ENCODE data around the gene RCE1.

The RCE1 gene

DNA sequence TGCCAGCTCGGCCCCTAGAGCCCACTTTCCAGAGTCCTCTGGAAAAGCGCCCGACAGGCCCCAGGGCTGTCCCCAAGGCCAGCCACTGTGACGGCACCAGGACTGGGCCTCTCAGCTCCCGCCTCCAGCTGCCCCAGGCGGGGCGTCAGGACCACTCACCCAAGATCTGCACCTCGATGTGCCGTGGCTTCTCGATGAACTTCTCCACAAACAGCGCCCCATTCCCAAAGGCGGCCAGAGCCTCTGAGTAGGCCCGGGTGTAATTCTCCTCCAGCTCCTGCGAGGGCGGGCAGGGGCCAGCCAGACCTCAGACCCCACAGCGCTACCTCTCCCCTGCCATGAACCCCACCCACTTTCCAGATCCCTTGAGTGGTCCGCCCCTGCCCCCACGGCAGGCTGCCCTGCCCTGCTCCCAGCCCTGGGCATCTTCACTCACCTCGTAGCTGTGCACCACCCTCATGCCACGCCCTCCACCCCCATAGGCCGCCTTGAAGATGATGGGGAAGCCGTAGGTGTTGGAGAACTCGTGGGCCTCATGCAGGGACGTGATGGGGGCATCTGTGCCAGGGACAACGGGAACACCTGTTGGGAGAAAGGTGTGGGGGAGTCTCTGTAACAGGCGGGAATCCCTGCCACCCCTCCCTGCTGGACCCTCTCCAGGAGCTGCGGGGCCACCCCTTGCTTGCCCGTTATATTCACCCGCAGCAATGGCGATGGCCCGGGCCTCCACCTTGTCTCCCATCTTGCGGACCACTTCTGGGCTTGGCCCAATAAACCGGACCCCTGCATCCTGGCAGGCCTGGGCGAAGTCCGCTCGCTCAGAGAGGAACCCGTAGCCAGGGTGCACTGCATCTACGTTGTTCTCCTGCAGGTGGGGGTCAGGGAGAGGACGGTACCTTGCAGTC, 27.6 kb downstream of the RCE1 start:
- no peak for DNase-seq

DNA sequence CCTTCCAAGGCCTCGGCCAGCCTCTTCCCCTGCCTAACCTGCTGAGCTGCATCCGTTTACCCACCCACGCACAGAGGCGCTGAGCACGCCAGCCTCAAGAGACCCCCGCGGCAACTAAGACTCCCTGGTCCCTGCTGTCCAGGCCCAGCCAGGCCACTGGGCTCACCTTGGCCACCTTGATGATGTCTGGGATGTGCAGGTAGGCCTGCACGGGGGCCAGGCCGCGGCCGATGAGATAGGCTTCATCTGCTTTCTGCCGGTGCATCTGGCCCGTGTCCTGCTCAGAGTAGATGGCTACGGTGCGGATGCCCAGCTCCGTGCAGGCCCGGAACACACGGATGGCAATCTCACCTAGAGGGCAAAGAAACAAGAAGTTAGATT, 28.3 kb downstream of the RCE1 start:
- no peak for DNase-seq

DNA sequence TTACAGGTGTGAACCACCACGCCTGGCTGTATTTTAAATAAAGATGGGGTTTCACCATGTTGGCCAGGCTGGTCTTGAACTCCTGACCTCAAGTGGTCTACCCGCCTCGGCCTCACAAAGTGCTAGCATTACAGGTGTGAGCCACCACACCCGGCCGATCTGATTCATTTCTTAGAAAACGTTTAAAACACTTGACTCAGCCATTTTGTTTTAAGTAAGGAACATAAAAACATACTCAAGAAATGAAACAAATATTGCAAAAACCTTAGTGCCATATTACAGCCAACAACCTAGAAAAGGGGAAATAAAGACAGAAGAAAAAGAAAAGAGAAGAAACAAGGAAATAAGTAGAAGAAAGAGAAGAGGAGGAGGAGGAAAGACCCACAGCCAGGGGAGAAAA, 31.0 kb downstream of the RCE1 start:
- no peak for DNase-seq

DNA sequence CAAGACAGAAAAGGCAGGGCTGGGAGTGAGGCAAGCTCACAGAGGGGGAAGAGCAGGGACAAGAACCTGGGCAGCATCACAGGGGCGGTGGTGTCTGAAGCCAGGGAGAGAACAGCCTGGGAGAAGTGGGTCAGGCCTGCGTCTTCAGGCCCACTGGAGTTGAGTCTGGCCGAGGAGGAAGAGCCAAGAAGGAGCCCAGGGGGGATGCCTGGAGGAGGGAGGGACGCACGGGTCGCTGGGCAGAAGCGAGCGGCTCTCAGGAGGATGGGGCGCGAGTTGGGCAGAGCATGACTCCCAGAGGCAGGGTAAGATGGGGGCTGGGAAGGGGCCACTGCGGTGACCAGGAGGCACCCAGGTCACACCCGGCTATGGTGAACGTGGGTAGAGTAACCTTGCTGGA, 32.1 kb downstream of the RCE1 start:
- no peak for DNase-seq

DNA sequence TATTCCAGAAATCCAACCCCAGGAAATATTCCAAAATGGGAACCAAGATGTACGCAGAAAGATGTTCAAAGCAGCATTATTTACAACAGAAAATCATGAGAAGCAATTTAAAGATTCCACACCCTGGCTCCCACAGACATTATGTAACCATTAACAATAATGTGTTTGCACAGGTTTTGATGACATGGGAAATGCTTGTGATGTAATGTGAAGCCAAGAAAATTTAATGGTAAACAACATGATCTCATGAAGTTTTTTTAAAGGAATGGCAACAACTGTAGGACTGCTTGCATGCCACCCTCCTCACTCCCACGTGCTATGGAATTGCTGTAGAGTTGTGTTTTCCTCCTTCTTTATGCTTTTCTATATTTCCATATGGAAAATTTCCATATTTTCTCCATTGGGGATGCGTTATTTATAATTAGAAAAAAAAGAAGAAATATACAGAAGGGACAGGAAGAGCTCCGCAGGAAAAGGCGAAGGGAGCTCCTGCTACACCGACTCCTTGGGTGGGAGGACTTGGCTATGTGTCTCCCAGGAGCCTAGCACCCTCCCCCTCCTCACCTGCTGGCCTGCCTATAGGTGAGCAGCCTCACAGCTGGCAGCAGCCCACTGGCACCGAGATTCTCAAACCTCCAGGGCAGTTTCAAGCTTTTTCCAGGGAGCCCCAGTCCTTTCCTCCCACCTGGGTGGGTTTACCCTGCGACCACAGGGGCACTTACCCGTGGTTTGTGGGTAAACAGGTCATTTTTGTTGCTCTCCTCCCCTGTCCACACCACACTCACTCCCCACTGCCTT, 34.5 kb downstream of the RCE1 start:
- no peak for DNase-seq

DNA sequence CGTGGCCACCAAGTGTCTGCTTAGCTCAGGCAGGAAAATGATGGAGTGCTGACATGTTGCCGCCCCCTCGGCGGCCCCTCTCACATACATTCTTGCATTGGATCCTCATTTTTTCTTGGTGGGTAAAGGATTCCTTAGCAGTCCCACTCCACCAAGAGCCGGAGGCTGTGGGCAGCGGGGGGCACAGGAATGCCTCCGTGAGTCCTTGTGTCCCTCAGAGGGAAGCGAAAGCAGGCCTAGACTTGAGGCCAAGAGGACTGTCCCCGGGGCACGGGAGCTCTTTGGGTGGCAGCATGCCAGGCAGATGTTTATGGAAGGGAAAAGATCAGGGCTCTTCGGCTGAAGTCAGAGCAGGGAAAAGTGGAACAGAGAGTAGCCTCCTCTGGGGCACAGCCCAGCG, 35.2 kb downstream of the RCE1 start:
- no peak for DNase-seq

DNA sequence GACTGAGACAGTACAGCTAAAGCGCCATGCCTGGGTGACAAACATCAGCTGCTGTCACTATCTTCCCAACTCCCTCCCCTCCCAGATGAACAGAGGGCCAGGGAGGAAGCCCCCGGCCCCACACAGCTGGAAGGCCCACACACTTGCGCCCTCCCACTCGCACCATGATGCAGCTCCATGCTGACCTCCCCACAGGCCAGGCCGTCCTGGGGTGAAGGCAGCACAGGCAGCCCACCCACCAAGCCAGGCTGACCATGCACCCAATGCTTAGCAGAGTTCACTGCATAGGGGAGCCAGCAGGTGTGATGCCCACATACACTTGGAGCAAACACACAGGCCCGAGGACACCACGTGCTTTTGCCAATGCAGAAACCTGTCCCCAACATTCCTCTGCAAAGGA, 35.8 kb downstream of the RCE1 start:
- DNase-seq, result no peak

DNA sequence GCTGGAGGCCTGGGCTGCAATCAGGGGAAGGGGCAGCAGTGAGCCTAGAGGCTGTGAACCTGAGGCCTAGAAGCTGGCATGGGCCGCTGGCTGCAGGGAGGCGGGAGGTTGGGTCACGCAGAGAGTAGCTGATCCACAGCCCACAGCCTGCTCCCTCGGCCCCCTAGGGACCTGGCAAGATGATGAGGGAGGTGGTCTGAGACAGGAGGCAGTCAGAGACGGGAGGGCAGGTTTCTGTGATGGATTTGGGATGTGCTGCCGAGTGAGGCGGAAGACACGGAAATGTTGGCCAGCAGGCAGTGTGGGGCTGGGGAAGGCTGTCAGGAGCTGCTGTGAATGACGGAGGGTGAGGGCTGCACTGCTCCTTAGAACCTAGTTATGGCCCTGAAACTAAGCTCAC, 36.3 kb downstream of the RCE1 start:
- no peak for DNase-seq

DNA sequence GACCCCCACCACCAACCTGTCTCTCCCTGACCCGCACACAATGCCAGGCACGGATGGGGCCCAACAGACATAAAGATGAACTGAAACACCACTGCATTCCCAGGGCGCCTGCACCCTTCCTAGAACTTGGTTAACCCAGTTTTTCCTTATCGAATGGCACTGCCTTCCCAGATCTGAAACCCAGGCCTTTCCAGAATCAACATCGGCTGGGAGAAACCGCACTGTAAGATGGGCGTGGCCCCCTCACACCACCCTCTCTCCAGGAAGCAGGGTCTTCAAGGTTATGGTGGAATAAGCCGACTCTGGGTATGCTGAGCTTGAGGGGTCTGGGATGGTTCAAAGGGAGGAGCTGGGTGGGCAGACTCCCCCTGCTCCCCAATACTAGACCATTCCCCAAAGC, 36.8 kb downstream of the RCE1 start:
- DNase-seq, result no peak

DNA sequence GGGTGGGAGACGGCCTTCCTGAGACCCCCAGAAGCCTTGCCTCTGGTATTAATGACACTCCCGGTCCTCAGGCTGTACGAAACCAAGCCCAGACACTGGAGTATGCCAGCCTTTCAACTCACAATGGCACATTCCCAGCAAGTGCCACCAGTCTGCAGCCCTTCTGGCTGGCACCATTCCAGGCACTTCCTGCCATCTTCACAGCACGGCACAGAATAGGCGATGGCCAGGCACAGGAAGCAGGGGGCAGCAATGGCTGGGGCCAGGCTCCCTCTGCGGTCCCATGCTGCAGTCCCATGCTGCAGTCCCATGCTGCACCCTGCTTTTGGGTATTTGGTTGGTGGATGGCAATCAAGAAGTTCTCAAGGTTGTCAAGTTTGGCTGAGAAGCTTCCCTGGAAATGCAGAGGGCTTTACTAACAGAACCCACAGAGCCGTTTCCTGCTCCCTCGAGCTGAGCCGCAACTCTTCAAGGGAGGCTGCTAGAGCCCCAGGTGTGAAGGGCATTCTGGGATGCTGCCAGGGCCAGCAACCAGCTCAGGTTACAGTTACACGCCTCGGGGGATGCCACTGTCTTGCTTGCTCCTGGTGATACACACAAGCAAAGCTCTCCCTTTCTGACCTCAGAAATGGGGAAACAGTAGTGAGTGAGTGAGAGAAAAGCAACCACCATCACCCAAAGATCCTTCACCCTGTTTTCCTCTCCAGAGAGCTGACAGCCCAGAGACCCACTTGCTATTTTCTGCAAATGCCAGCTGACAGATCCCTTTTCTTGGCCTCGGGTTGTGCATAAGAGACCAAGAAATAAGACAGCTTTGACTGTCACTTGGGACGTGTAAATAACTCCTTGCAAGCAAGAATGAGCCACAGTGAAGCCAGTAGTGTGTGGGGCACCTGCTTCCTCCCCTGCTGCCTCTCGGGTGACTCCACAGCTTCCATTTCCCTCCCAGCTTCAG, 37.5 kb downstream of the RCE1 start:
- DNase-seq, result no peak

DNA sequence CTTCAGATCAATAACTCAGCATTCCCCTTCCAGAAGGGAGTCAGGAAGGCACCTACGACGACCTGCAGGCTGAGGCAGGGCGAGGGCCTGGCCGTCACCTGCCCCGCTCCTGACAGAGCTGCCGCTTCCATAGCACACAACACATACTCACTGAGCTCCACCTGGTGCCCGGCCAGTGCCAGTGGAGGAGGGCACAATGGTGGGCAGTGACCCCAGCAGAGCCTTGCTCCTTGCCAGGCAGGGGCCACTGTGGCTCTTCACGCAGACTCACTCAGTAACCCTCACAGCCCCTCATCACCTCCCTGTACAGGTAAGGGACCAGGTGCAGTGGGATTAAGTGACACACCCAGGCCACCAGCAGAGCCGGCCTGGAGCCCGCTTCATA, 38.2 kb downstream of the RCE1 start:
- no peak for DNase-seq

DNA sequence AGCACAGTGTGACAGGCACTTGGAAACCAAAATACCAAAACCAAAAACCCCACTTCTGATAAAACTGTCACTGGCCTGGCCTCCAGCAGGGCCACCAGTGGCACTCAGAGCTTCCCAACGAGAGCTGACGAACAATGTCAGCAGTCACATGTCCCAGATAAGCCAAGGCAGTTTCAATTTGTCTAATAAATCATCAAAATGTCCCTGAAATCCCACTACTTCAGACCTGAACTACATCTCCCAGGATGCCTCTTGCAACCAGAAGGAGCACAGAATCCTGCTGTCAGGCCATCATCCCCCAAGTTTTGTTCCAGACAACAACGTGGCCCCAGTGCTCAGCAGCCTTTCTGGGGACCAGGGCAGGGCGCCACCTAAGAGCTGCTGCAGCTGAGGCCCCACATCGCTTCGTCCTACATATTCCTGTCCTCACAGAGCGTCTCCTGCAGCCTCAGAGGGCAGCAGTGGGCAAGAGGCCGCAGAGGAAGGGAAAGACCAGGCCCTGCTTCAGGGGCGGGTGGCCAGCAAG, 38.7 kb downstream of the RCE1 start:
- DNase-seq, result no peak

DNA sequence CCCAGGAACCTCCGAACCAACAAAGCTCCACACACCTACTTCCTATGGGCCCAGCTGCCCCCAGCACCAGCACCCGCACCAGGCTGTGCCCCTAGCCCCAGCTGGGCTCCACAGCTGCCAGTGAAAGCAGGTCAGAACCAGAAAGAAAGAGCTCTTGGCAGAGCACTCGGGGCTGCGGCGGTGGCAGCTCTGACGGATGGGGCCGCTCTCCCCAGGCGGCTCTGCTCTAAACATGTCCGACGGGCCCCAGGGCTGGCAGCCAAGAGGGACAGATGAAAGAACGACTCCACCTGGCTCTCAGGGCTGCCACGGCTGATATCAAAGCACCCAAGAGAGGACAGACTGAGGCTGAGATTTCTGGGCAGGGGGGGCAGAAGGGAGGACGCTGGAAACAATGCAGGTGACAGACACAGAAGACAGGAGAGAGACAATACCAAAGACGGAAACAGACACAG, 39.3 kb downstream of the RCE1 start:
- DNase-seq, result no peak

DNA sequence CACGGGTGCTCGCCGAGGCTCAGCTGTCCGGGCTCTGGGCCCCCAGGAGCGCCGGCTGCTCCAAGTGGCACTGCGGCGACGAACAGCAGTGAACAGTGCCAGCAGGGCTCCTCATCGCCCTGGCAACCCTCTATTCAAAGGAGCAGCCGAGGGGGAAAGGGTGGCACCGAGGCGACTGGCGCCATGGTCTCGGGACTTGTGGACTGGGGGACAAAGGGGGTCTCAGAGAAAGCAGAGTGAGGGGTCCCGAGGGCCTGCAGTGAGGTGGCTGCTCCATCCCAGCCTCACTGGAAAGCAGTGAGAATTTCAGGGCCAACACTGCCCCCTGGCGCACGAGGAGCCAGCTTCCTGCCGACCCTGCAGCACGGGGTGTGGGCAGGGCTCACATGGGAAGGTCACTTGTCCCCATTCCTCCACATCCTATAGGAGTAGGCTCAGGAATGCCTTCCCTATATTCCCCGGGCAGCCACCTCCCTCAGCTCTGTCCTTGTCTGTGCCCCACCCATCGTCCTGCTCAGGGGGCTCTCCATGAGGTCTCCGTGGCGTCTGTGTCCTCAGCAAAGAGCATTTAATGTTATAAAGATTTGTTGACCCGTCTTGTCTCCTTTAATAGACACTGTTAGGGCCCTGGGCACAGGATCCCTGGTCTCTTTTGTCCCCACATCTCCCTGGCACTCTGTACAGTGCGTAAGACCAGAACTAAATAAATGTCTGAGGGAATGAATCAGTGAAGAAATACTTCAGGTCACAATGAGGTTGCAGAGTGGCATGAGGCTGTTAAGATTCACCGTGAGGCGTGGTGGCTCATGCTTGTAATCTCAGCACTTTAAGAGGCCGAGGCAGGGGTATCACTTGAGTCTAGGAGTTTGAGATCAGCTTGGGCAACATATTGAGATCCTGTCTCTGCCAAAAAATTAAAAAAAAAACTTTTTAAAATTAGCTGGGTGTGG, 40.0 kb downstream of the RCE1 start:
- no peak for DNase-seq

DNA sequence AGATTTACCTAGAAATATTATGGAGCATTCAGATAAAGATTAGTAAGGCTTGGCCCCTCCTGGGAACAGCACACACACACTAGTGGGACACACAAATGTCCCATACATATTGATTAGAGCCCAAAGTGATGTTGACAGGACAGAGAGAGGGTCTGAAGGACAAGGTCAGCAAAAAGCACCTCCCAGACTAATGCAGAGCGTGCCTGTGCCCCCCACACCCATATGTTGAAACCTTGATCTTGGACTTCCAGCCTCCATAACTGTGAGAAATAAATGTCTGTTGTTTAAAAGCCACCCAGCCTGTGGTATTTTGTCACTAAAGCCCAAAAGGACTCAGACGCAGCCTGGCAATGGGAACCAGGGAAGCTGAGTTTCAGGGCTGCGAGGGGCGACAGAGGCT, 41.2 kb downstream of the RCE1 start:
- DNase-seq, result no peak

DNA sequence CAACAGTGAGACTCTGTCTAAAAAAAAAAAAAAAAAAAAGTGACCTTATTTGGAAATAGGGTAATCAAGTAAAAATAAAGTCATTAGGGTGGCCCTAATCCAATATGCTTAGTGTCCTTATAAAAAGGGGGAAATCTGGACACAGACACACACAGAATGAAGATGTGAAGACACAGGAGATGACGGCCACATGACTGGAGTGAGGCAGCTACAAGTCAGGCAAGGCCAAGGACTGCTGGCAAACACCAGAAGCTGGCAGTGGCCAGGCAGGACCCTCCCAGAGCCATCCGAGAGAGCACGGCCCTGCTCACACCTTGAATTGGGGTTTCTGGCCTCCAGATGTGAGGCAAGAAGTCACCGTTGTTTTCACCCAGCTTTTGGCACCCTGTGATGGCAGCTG, 42.2 kb downstream of the RCE1 start:
- no peak for DNase-seq

DNA sequence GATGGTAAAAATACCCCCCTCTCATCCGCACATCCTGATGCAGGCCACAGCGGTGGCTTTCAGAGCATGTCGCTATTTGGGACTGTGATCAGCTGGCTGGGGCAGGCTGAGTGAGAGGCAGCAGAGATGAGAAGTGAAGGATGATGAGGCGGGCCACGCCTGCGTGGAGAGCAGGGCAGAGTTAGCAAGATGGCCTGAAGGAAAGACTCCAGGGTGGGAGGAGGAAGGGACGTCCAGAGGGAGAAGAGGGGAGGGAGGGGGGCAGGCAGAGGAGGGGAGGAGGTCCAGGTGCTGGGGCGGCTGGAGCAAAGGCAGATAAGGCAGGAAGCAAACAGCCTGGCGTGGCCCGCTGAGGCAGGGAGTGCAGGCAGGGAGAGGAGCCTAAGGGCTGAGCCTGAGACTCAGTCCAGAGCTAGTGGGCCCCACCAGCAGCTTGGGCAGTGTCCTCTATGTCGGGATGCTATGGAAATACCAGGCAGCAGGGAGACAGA, 42.8 kb downstream of the RCE1 start:
- DNase-seq, result no peak

DNA sequence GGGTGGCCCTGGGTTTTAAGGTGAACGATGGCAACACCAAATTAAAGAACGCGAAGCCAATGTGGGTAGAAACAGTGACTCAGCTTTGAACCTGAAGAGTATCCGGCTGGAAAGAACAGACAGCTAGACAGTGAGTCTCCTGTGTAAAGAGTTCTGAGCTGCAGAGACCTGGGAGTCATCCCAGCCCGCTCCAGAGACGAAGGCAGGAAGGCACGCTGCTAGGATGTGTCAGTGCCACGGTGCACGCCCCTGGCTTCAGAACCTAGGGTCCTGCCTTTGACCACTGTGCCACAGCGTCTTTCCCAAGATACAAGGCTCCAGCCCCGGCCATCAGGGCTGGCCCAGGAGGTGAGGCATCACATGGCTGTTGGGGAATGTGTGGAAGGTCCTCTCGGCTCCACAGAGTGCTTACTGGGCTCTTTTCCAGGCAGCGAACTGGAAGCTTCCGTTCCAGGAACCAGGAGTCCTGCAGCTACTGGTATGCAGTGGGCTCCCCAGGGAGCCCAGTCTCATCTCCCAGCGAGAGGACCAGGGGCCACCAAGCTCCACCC, 43.5 kb downstream of the RCE1 start:
- DNase-seq, result no peak

DNA sequence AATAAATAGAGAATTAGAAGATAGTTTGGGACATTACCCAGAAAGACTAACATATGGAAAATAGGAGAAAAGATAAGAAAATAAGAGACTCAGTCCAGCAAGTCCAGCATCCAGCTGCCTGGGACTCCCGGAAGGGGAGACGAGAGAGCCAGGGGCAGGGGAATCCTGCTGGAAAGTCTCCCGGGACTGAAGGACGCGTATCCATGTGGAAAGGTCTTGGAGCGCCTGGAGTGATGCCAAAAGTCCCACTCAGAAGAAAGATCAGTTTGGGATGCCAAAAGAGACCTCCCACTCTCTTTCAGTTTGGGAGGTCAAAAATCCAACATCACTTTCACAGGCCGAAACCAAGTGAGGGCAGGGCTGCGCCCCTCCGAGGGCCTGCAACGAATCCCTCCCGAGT, 44.3 kb downstream of the RCE1 start:
- DNase-seq, result no peak

DNA sequence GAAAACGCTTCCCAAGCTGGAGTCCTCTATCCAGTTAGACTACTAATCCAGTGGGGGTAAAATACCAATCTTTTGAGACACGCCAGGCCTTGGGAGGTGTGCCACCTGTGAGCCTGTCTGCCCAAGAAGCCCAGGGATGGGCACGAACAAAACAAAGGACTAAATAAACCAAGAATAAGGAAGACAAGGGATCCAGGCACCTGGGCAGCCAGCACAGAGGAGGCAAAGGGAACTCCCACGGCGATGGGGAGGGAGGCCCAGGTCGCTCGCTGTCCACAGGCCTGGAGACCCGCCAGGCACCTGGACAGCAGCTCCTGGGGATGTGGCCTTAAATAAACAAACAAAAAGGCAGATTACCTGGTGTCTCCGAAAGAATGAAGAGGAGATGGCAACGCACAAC, 45.0 kb downstream of the RCE1 start:
- no peak for DNase-seq

DNA sequence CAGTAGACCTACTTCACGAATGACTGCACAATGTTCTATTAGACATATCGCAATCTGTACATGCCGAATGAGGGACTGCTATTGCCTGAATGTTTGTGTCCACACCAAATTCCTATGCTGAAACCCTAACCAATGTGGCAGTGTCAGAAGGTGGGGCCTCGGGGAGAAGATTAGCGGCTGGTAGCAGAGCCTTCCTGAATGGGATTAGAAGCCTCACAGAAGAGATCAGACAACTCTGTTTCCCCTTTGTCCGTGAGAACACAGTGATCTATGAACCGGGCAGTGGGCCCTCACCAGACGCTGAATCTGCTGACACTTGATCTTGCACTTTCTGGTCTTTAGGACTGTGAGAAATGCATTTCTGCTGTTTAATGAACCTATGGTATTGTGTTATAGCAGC, 46.7 kb downstream of the RCE1 start:
- no peak for DNase-seq

All from GDM1 (cell line).